ENCODE results near the gene MAML2.

Gene MAML2

DNA sequence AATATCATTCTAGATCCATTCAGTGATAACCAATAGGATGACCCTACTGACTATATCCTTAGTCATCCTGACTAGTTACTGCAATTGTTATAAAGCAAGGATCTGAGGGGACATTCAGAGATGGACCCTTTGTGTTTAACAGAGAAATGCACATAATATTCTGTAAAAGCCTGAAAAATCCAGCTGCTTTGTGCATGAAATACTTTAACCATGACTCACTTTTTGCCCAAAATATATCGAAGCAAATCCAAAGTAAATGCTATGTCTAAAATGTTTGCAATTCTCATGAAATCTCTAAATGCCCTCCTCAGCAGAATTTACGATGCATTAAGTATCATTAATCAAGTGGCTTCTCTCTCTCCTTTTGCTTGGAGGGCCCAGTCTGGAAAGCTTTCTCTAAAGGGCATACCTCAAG, 240.3 kb downstream of the MAML2 start:
- DNase-seq (ENCODE audit: low spot score) = no peak

DNA sequence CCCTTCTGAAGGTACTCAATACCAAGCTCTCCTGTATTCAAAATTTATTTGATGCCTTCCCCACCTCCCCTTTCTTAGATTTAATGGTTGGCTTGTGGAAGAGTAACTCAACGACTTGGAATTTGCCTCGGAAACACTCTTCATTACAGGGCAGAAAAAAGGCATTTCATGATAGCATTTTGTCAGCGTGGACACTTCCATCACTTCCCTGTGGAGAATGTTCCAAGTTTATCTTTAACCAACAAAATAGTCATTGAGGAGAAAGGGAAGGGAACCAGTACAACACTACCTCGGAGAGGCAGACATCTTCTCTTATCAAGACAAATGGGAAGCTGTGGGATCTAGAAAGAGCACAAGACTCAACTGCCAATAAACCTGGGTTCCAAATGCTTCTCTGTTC, 241.8 kb downstream of the MAML2 start:
- no peak for DNase-seq (ENCODE audit: low spot score)

DNA sequence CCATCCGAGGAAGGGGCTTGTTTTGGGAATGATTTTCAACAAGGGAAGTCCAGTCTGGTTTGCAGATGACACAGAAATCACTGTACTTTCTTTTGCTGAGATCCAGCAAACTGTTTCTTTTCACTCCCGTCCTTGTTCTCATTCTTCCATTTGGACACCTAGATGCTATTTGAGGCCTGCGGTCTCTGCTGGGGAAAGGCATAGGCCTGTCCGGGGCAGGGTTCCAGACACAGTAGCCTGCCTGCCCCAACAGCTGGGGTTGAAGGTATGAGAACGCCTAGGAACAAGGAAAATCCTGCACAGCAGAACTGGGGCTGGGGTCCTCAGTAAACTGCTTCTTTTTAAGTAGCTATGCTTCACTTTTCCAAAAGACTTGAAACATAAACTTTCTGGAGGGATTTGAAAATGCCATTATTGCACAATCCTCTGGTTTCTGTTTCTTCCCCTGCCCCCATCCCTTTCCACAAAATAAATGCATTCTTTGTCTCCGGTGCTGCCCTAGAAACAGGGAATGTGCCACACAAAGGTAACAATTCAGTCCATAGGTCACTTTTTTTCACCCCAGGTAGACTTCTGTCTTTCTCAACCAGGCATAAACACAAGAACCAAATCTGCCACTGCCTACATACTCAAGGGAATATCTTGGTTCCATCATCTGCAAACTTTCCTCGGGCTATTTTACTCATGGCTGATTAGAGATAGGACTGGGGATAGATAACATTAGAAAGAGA, 244.3 kb downstream of the MAML2 start:
- DNase-seq (ENCODE audit: low spot score) = no peak

DNA sequence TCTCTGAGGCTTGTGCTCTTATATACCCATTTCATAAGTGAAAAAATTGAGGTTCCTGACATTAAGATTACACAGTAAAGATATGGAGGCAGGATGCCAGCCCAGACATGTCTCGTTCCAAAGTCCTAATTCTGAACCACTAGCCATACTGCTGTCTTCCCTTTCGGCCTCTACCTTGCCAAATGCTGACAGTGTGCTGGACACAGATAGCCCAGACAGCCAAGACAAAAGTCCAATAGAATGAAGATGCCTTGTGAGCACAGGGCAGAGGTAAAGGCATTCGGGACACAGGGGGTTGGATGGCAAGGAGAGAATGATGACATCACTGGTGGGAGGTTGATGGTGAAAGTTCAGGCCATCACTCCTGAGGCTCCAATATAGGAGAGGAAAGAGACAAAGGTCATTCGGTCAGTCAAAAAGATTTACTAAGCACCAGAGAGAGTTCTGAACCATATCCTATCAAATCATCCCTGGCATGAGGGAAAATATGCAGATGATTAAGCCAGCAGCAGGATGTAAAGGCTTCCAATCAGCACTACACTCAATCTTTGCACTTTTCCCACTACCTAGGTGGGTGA, 245.1 kb downstream of the MAML2 start:
- no peak for DNase-seq (ENCODE audit: low spot score)

DNA sequence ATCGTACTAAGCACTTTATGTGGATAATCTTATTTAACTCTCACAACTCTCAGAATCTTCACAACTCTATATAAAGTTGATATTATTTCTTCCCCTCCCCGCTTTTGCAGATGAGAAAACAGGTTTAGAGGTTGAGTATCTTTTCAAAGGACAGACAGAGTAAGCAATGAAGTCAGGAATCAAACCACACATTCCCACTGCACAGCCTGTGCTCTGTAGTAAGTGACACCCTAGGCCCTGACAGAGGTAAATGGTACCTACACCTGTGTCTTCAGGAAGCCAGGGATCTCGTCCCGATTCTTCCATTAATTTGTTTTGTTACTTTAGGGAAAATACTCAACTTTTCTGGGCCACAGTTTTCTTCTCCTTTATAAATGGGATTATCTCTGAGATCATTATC, 246.6 kb downstream of the MAML2 start:
- DNase-seq (ENCODE audit: low spot score) = no peak

DNA sequence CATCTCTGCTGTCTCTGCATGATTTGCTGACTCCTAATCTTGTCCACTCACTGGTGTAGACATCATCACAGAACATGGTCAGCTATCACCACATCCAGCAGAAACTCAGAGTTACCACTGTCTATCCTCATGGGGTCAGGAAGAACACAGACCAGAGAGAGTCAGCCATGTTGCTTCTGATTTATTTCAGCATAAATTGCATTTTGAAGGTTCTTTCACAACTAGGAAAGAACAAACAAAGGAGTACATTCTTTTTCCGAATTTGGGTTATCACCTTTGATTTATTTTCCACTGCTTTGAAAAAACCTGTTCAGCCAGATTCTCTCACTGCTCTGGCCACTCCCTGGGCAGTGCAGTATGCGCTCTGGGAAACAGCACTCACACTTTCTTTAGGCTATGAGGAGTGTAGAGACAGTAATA, 247.1 kb downstream of the MAML2 start:
- DNase-seq (ENCODE audit: low spot score) = no peak

DNA sequence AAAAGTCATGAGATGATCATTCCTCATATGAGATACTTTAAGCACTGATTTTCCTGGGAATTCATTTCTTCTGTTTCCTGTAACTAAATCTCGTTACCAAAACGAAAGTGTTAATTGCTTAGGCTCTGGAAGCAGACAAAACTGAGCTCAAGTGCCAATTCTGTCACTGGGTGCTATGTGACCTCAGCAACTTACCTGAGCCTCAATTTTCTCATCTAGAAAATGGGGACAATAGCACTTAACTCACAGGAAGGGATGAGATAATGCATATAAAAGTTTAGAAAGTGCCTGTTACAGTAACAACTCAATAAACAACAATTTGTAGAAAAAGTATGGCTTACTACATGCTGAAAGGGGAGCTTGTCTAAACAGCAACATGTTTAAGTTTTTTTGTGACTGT, 248.8 kb downstream of the MAML2 start:
- DNase-seq (ENCODE audit: low spot score) = no peak

DNA sequence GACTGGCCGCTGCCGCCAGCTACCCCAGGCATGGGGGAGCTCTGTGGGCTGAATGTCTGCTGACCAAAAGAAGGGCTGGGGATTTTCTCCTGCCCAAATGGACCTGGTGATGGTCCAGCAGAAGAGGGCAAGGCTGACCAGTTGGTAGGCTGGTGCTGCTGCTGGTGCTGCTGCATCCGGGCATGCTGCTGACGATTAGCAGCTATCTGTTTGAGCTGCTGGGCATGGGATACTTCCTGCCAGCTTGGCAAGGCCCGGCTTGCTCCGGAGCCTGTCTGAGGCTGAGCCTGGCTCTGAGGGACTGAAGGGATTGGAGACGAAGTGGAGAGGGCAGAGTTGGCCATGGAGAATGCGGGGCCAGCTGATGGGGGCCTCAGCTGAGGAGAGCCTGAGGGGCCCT, 250.5 kb downstream of the MAML2 start:
- no peak for DNase-seq (ENCODE audit: low spot score)

DNA sequence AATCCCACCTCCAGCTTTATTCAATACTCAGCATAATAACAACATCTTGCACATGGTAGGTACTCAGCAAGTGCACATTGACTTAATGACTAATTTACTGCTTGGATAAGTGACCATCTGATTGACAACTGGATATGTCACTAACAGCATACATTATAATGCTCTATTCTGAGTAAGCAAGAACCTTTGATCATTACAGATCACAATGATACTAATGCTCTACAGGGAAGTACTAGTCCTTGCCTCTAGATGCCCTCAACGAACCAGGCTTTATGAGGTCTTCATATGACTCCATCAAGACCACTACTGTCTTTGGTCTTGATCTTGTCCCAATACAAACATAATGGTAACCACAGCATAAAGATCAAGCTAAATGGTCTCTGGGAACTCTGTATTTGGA, 251.5 kb downstream of the MAML2 start:
- no peak for DNase-seq (ENCODE audit: low spot score)

DNA sequence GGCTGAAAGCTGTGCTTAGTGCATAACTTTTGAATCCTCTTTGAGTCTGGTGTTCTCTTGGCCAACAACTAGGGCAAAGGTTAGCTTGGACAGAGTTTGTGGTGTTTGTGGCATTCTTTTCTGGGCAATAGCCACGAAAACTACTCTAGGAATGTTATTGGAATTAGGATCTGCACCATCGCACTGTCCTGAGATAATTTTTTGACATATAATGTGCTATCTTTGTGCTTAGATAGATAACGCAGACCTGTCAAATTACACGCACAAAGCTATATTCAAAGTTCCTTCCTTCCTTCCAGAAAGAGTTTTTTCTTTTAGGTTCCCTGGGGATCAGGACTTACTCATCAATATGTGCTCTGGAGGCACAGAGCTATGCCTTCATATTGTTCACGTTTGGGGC, 252.3 kb downstream of the MAML2 start:
- DNase-seq (ENCODE audit: low spot score) = no peak

DNA sequence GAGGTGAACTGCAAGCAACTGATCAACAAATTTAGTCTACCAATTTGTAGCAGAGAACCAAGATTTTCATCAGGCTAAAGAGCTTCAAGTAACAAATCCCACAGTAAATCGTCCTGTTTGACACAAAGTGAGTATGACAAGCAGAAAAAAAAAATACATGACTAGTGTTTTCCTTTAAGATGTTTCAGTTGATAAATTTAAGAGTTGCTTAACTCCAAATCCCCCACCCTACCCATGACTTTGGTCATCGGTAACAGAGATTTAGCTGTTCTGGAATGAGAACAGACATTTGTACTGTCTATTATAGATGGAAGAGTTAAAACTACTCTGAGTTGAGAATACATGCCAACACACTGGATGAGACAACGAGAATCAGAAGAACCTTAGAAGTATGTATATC, 254.1 kb downstream of the MAML2 start:
- no peak for DNase-seq (ENCODE audit: low spot score)

DNA sequence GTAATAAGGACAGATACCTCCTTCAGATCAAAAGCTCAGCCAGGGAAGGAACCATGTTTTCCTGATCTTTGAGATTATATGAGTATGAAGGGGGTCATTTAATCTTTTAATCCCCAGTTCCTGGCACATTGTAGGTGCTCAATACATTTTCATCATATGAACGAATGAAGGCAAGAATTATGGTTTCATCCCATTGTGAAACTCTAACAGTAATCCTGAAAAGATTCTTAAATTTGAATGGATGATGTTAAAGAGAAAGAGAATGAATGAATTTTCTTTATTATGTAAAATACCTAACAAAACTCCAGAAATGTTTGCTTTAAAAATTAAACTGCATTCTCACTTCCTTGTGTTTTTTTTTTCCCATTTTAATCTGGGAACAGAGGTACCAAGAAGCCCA, 256.9 kb downstream of the MAML2 start:
- DNase-seq (ENCODE audit: low spot score) = no peak

DNA sequence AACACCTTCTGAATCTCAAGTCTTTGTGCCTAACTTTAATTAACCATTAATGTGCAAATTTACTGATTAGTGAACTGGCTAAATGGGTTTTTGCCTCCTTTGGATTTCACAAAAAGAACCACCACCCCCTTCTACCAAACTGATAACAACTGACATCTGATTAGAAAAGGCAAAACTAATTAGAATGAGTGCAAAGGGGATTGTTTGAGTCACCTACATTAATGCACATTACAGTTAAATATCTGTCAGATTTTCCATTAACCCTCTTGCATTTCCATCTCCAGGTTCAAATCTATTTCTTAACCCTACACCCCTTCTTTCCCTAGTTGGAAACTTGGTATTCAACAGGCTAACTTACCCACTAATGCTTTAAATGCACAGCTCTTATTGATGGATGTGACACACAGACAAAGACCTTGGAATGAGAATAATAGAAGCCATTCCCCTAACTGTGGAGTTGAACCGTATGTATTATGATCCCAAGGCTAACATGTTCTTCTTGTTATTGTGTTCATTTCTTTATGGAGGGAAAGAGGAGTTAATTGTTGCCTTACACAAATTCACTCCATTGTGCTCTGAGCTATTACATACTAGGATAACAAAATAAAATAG, 257.6 kb downstream of the MAML2 start:
- DNase-seq (ENCODE audit: low spot score) = no peak

DNA sequence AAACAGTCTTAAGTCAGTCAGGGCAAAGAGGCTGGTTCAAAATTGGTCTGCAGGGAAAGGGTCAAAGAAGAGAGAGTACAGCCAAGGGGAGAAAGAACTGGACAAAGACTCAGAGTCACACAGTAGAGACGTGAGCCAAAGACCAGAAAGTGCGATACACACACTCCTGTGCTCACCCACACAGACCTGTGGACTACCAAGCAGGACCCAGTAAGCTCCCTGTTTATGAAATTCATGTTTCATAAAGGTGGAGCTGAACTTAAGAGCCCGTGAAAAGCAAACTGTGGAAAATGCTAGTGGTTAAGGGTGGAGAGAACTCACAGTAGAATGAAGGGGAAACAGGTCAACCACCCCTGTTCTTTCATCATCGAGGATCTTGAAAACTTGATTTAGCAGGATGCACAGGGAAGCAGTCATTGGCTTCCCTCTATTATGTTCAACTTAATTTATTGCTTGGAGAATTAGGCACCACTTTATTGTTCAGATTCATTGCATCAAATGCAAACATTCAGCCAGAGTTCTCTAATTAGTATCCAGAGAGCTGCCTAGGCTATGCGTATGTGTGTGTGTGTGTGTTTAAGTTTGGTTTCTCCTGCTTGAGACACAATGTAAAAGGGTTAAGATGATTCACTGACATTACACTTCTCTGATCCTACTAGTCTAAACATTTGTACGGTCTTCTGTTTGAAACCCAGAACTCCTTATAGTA, 258.2 kb downstream of the MAML2 start:
- DNase-seq (ENCODE audit: low spot score) = no peak

DNA sequence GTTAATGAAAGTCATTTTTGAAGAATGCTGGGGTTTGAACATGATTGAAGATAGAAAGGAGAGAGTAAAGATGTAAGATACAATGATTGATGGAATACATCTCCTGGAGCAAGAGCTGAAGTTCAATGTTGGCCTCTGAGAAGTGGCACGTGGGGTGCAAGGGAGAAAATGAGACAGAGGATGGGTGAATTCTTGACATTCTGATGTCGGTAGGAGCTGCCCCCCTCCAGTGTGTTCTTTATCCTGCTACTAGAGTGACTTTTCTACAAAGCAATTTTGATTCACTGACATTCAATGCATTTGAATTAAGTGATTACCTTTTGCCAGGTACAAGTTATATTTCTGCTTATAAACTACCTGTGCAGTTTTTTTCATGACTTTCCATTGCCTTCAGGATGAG, 260.1 kb downstream of the MAML2 start:
- no peak for DNase-seq (ENCODE audit: low spot score)

DNA sequence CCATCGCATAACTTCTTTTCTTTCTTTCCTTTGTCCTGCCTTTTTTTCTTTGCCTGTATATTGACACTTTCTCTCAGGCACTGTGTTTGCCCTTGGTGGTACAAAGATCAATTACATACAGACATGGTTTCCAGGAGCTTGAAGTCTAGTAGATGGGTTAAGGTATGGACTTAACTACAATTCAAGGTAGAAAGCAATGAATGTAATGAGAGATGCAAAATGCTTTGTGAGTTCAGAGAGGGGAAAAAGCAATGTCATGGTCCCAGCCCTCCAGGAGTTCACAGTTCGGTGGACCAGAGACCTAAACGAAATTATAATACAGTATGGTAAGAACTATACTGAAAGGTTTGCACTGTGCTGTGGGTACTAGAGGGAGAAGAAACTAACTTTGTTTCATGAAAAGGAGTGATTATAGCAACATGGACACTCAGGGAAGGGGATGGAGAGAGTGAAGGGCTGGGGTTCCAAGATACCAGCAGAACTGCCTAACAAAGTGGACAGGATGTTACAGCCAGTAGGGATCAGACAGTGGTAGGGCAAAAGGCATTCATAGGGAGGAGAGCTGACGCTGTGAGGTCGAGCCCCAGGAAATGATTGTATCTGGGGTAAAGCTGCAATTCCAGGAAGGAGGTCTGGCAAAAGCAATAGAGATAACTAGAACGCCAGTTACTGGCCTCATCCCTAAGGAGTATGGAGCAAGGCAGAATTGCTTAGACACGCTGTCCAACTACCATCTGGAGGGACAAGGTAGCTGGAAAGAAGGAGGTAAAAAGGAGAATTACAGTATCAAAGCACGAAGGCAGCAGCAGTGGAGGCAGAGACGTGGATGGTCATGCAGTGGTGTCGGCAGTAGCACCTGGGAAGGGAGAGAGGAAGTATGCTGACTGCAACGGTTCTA, 260.7 kb downstream of the MAML2 start:
- no peak for DNase-seq (ENCODE audit: low spot score)

DNA sequence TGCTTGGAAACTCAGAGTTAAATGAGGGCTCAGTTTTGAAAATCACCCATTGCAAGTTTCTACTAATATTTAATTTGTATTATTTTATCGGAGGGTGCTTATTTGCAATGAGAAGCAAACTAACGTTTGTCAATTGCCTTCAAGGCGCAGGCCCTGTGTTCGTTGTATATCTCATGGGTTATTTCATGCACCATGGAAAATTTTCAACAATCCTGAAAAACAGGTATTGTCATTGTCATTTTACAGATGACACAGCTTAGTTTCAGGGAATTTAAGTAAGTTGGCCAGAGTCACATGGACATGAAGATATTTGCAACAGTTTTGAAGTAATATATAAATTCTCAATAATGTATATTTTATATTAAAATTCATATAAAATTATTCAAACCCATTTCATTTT, 261.4 kb downstream of the MAML2 start:
- no peak for DNase-seq (ENCODE audit: low spot score)

DNA sequence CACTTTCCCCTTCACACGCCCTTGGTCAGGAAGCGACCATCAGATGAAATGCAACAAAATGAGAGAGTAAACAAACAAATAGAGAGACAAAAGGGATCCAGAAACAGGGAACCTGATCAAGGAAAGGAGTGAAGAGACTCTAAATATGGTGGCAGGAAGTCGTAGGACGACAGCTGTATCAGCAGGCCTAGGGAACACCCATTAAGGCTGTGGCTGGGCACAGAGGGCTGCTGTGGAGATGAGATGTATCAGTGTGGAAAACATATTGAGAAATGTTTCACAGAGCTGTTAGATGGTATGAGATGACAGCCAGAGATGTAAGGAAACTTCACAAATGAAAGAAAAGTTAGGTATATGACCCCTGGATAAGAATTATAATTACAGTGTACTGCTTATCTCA, 263.3 kb downstream of the MAML2 start:
- DNase-seq (ENCODE audit: low spot score) = no peak

DNA sequence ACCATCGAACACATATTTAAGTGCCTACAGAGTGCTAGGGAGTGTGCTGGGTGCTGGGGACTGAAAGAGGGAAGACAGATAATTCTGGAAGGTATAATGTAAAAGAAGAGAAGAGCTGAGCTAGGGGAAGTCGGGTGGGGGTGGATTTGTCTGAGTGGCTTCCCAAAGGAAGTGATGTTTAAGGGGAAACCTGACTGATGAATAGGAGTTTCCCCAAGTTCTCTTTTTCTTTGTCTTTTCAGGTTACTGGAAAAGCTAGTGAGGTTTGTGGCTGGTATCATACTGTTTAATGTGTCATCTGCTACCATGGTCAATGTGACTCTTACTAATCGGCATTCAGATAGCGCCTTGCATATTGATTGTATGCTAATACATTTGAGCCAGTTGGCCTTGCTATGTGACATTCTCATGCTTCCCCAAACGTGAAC, 267.4 kb downstream of the MAML2 start:
- no peak for DNase-seq (ENCODE audit: low spot score)

DNA sequence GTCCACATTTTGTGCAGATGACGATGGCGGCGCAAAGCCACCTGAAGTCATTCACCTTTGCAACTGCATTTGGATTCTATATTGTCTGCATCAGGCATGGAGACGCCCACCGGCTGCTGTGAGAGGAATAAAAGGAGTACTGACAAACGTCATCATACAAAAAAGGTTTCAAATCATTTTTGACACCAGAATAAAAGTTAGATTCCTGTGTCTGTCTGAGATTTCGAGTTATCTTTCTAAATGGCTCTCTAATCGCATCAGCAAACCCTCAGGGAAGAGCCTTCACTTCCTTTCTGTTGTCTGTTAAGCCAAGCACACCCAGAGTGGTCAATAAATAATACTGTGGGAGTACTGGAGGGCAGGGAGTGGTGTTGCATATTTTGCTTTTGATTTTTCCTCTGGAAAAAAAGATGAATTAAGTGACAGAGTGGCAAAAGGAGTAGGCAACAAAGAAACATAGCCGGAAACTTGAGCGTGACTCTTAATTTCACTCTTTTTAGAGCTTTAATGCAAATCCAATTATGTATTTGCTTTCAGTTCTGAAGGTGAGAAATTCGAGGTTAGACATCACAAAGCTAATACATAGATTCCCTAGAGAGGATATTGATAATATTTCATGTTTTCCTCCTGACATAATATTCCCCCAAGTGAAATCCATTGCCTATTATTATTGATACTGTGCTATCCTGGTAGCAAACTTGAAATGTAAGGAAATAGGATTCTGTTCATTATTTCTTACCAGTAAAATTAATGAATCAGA, 268.3 kb downstream of the MAML2 start:
- DNase-seq (ENCODE audit: low spot score) = no peak

DNA sequence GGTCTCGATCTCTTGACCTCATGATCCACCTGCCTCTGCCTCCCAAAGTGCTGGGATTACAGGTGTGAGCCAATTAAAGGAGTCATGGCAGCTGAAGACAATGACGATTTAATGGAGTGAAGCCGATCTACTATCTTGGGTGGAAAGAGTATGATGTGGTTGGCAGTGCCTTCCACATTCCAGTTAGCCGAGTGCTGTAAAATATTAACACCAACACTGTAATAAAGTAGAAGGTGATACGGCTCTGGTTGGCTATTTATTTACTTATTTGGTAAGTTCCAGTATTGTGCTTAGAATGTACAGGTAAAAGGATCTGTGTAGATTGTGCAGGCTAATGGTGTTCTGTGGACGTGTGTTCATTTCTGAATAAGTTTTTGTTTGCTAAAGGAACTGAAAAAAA, 269.5 kb downstream of the MAML2 start:
- no peak for DNase-seq (ENCODE audit: low spot score)
